Fibroblast of peridontal ligament (primary cell): ENCODE results near the gene UNC5C.

Experiments used
- DNase-seq: peaks from one replicate; pipeline ENCODE4 v3.0.0-alpha.2; 2010; ENCODE audit errors: extremely low read depth

UNC5C gene

GRCh38 chr4:95220205-95221175, 328.3 kb downstream of the UNC5C start:
- no peak for DNase-seq

- DNase-seq: peak; percentile 46
Measured at GRCh38 chr4:95219109-95219508, 329.7 kb downstream of the UNC5C start.

- no peak for DNase-seq
Measured at GRCh38 chr4:95217197-95217596, 331.6 kb downstream of the UNC5C start.

- DNase-seq: no peak
Measured at GRCh38 chr4:95216636-95217035, 332.1 kb downstream of the UNC5C start.

GRCh38 chr4:95215991-95216605, 332.7 kb downstream of the UNC5C start:
- DNase-seq: peak; percentile 12

- no peak for DNase-seq
Measured at GRCh38 chr4:95215043-95215442, 333.7 kb downstream of the UNC5C start.

GRCh38 chr4:95214408-95214807, 334.4 kb downstream of the UNC5C start:
- no peak for DNase-seq

- no peak for DNase-seq
Measured at GRCh38 chr4:95213366-95213765, 335.4 kb downstream of the UNC5C start.

- DNase-seq: no peak
Measured at GRCh38 chr4:95212692-95213091, 336.1 kb downstream of the UNC5C start.

GRCh38 chr4:95209927-95210326, 338.8 kb downstream of the UNC5C start:
- DNase-seq: no peak

- no peak for DNase-seq
Measured at GRCh38 chr4:95204873-95205272, 343.9 kb downstream of the UNC5C start.

GRCh38 chr4:95204267-95204844, 344.4 kb downstream of the UNC5C start:
- DNase-seq: no peak

- DNase-seq: no peak
Measured at GRCh38 chr4:95198961-95199360, 349.8 kb downstream of the UNC5C start.

- DNase-seq: no peak
Measured at GRCh38 chr4:95197353-95197752, 351.4 kb downstream of the UNC5C start.

- no peak for DNase-seq
Measured at GRCh38 chr4:95193391-95194224, 355.2 kb downstream of the UNC5C start.

- DNase-seq: no peak
Measured at GRCh38 chr4:95191537-95191936, 357.2 kb downstream of the UNC5C start.

- DNase-seq: no peak
Measured at GRCh38 chr4:95190751-95191436, 357.9 kb downstream of the UNC5C start.

GRCh38 chr4:95188701-95189370, 359.9 kb downstream of the UNC5C start:
- no peak for DNase-seq

- no peak for DNase-seq
Measured at GRCh38 chr4:95186666-95187065, 362.1 kb downstream of the UNC5C start.

GRCh38 chr4:95183656-95184408, 364.9 kb downstream of the UNC5C start:
- DNase-seq: no peak
